SH-SY5Y (cell line): ENCODE data around the gene MOB2.

Experiments
- GATA2 ChIP-seq: IDR thresholded peaks from 2 replicates; pipeline ENCODE4 v1.6.1; 2011; ENCODE audit warnings: mild to moderate bottlenecking, low read depth, low read length
- GATA3 ChIP-seq: IDR thresholded peaks from 2 replicates; pipeline ENCODE4 v1.6.1; 2011; ENCODE audit warnings: low read depth, mild to moderate bottlenecking, low read length, moderate library complexity

DNA sequence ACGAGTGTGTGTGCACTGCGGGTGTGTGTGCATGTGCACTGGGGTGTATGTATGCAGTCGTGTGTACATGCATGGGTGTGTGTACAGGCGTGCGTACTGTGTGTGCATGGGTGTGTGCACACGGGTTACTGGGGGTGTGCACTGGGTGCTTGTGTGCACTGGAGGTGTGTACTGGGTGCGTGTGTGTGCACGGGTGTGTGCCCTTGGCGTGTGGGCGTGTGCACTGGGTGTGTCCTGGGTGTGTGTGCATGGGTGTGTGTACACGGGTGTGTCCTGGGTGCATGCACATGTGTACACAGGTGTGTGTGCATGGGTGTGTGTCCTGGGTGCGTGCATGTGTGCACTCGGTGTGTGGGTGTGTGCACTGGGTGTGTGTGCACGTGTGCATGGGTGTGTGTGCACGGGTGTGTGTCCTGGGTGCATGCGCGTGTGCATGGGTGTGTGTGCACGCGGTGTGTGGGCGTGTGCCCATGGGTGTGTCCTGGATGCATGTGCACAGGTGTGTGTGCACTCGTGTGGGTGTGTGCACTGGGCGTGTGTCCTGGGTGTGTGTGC is 57.7 kb downstream of the MOB2 start:
- no peak for TF ChIP-seq GATA3
- no peak for TF ChIP-seq GATA2
